GM12878 (cell line): ENCODE data around the gene MT3. TPM values are rescaled to one million over a fixed set of nuclear protein-coding genes. Genes with fewer than 3 reads are reported as not detected.

ENCODE experiments used
- ATAC-seq: fragments of 200-7000 bp; cut with Tn5 transposase; 3 replicates; pipeline ENCODE4 v1.9.1; 2020; ENCODE audit warnings: mild to moderate bottlenecking, moderate library complexity
- BruUV-seq: library from RNA; stranded (reverse); fragments of 400-500 nt; replicated peaks from 2 replicates; lab custom pipeline; 2021; lab: Mats Ljungman, UMichigan
- CTCF ChIA-PET: fragments of 300-600 bp; sonication (Branson Sonifier 250); formaldehyde crosslinking; extraction: SDS; loops from one replicate; lab custom pipeline; 2021; ENCODE audit warnings: inconsistent platforms; lab: Yijun Ruan, JAX
- POLR2A ChIA-PET: fragments of 350-600 bp; formaldehyde crosslinking; extraction: SDS; loops from one replicate; lab custom pipeline; 2021; ENCODE audit warnings: inconsistent platforms; lab: Charles Lee
- RAD21 ChIA-PET: fragments of 300-600 bp; sonication (Branson Sonifier 250); formaldehyde crosslinking; loops from one replicate; lab custom pipeline; 2023; ENCODE audit warnings: antibody characterized with exemption; ENCODE audit not compliant: unreplicated experiment; lab: Charles Lee
- SMC1A ChIA-PET: fragments of 300-600 bp; sonication (Branson Sonifier 250); formaldehyde crosslinking; loops from one replicate; lab custom pipeline; 2023; ENCODE audit not compliant: unreplicated experiment, uncharacterized antibody; lab: Charles Lee
- DNase-seq: peaks from one replicate; pipeline ENCODE4 v3.0.0-alpha.2; 2011; ENCODE audit warnings: low read depth, low spot score
- FAIRE-seq: peaks from 3 replicates; lab custom pipeline; 2011; peaks lifted over from hg19 to GRCh38; lab: Jason Lieb, UNC
- H2AFZ ChIP-seq: 2 replicates; pipeline ENCODE4 v1.6.0; 2011; ENCODE audit warnings: low read depth, low read length, control low read depth; ENCODE audit not compliant: control insufficient read depth
- H3K27ac ChIP-seq: 2 replicates; pipeline ENCODE4 v1.5.1; 2011; ENCODE audit warnings: control low read depth; ENCODE audit not compliant: control insufficient read depth, insufficient read depth
- H3K27me3 ChIP-seq, 2 experiments: replicated peaks in 1 of 2; 2 replicates each; pipeline versions ENCODE4 v1.6.0 to v1.6.1; 2011; ENCODE audit warnings: low read length in 1 of 2; ENCODE audit not compliant: control insufficient read depth in 2 of 2, insufficient read depth in 2 of 2
- H3K36me3 ChIP-seq, 2 experiments: 2 replicates each; pipeline ENCODE4 v1.5.1; 2011; ENCODE audit warnings: low read length in 1 of 2; ENCODE audit not compliant: control insufficient read depth in 2 of 2, insufficient read depth in 2 of 2
- H3K4me1 ChIP-seq: 2 replicates; pipeline ENCODE4 v1.6.1; 2011; ENCODE audit warnings: mild to moderate bottlenecking, low read length, moderate library complexity, mixed read lengths; ENCODE audit not compliant: control insufficient read depth, insufficient read depth
- H3K4me2 ChIP-seq: 2 replicates; pipeline ENCODE4 v1.6.0; 2011; ENCODE audit warnings: control low read depth; ENCODE audit not compliant: control insufficient read depth, insufficient read depth
- H3K4me3 ChIP-seq: fragments of 200-600 bp; sonication (generic); 2 replicates; pipeline ENCODE4 v1.5.1; 2016
- H3K79me2 ChIP-seq: 2 replicates; pipeline ENCODE4 v1.6.0; 2011; ENCODE audit warnings: low read length; ENCODE audit not compliant: control insufficient read depth, insufficient read depth
- H3K9ac ChIP-seq: 2 replicates; pipeline ENCODE4 v1.8.0; 2011; ENCODE audit warnings: low read length, control low read depth, mixed read lengths; ENCODE audit not compliant: control insufficient read depth, insufficient read depth
- H3K9me3 ChIP-seq: replicated peaks from 3 replicates; pipeline ENCODE4 v1.5.1; 2011; ENCODE audit warnings: mild to moderate bottlenecking, low read length; ENCODE audit not compliant: control insufficient read depth, insufficient read depth
- H4K20me1 ChIP-seq: 2 replicates; pipeline ENCODE4 v1.6.0; 2011; ENCODE audit not compliant: control insufficient read depth, insufficient read depth
- RAD21 ChIP-seq: IDR thresholded peaks from 2 replicates; pipeline ENCODE4 v1.6.1; 2011; ENCODE audit warnings: mild to moderate bottlenecking, low read depth, low read length, moderate library complexity; ENCODE audit not compliant: insufficient read depth
- SUZ12 ChIP-seq: fragments of 200-600 bp; sonication (generic); IDR thresholded peaks from one replicate; pipeline ENCODE4 v1.6.1; 2018; ENCODE audit warnings: antibody characterized with exemption, mild to moderate bottlenecking; ENCODE audit not compliant: unreplicated experiment
- WGBS: methylation state at CpG from one replicate; pipeline ENCODE4 v1.1.6; 2016; ENCODE audit warnings: low lambda C conversion rate; ENCODE audit not compliant: insufficient replicate concordance, insufficient coverage; ENCODE audit errors: missing lambda C conversion rate; 5-methylcytosine and 5-hydroxymethylcytosine counted together
- in situ Hi-C: fragments of 300-500 bp; cut with MboI; formaldehyde crosslinking; loops from 9 replicates; pipeline ENCODE4 v1.14.3; 2018; ENCODE audit warnings: mixed read lengths
- intact Hi-C: fragments of 100-400 bp; cut with micrococcal nuclease; formaldehyde crosslinking; loops from one replicate; pipeline ENCODE4 v1.14.2; 2022; ENCODE audit not compliant: unreplicated experiment
- polyA plus RNA-seq, 11 experiments: library from polyadenylated mRNA; depleted of rRNA in 4 of 11; unstranded in 6 of 11; stranded (reverse) in 5 of 11; fragments of >200 nt; fragmentation: Nextera tagmentation in 4 of 11; fragmentation: Illumina TruSeq in 1 of 11; extraction: Ambion mirVana in 4 of 11; extraction: Trizol in 1 of 11; gene quantifications; 1 replicate in 1 of 11; 2 replicates in 10 of 11; pipeline versions ENCODE4 v1.2.1 to v1.2.3, GENCODE V29; 2011 to 2016; ENCODE audit warnings: inconsistent platforms in 2 of 11, missing spikeins in 2 of 11, low read depth in 1 of 11
- total RNA-seq, 4 experiments: library from RNA; depleted of rRNA in 3 of 4; stranded (reverse); fragments of >200 nt in 3 of 4; fragmentation: Illumina TruSeq in 1 of 4; extraction: Trizol in 1 of 4; gene quantifications; 2 replicates each; pipeline versions ENCODE4 v1.2.1 to v1.2.3, GENCODE V29; 2013 to 2021
- TF ChIP-seq, protein P1 (sequence below): fragments of 450-650 bp; IDR thresholded peaks from 2 replicates; pipeline ENCODE4 v1.6.1; 2017; ENCODE audit warnings: mild to moderate bottlenecking, moderate library complexity

MT3 gene
- total and polyA plus RNA-seq, 10 of the 15 experiments (the other 5 are each of a cell fraction or from before 2014, with no cell fraction given): 0.41 TPM; not detected in 9

DNA sequence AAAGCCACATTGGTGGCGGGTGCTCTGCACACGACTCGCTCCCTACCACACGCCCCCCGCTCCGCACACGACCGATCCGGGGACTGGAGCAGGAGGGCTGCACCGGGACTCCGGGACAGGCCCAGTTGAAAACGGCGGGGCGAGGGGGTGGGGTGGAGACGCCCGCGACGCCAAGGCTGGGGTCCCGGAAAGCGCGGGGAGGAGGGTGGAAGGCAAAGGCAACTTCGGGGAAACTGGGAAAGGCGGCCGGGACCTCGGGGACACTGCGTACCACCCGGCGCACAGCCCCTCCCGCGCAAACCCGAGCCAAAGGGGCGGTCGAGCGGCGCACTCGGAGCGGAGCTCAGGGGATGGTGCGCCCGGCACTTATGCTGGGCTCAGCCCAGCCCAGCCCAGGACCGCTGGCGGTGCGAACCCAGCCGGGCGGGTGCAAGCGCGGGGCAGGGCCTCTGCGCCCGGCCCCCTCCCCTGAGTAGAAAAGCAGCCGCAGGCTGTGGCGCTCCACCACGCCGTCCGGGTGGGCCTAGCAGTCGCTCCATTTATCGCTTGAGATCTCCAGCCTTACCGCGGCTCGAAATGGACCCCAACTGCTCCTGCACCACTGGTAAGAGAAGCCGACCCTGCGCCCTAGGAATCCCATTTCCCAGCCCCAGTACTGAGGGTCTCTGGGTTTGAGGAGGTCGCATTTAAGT, 43.0 kb downstream of the MT3 start, which contains the start of gene MT1M:
MT1M (plus strand) TSS at position 504 of the 692 bp plus-strand sequence; CDS start at position 577, 73 bp downstream.
- in situ Hi-C loops: no loop called here
- H3K27me3 ChIP-seq: peaks cover 14 to 24% of the 10 kb centered on the region in 2 experiments

More for the DNA sequence above, 43.0 kb downstream of the MT3 start, which contains the start of gene MT1M:
- no peak within 1 kb of the TSS for H3K27ac ChIP-seq
- H3K4me3 ChIP-seq: no peak within 1 kb of the TSS
- H3K36me3 ChIP-seq: no peaks in the 10 kb centered on the region
- no peaks in the 10 kb centered on the region for H3K9me3 ChIP-seq
- ChIA-PET SMC1A (interaction anchor here (2.4 kb wide), 1 partner anchor 21 kb away, joined by 27 read pairs; no protein-coding TSS in a partner anchor), CTCF (no interaction called here), RAD21 (interaction anchor here (2.9 kb wide), 1 partner anchor 69 kb away, joined by 11 read pairs; no protein-coding TSS in a partner anchor), POLR2A (no interaction called here)
- BruUV-seq: no TSS peak
- peaks cover 15% of the 10 kb centered on the region for H3K4me1 ChIP-seq
- 30% methylated on average over 46 of the region's 61 CpGs for WGBS
- DNase-seq (no peak), FAIRE-seq (no peak), ATAC-seq (peak; percentile 23)
- intact Hi-C loops: no loop called here
- H4K20me1 ChIP-seq: no peaks in the 10 kb centered on the region
- H3K79me2 ChIP-seq: no peaks in the 10 kb centered on the region
- peak; percentile 33 for TF ChIP-seq SUZ12
- TF ChIP-seq RAD21: no peak
- TF ChIP-seq, protein P1, sequence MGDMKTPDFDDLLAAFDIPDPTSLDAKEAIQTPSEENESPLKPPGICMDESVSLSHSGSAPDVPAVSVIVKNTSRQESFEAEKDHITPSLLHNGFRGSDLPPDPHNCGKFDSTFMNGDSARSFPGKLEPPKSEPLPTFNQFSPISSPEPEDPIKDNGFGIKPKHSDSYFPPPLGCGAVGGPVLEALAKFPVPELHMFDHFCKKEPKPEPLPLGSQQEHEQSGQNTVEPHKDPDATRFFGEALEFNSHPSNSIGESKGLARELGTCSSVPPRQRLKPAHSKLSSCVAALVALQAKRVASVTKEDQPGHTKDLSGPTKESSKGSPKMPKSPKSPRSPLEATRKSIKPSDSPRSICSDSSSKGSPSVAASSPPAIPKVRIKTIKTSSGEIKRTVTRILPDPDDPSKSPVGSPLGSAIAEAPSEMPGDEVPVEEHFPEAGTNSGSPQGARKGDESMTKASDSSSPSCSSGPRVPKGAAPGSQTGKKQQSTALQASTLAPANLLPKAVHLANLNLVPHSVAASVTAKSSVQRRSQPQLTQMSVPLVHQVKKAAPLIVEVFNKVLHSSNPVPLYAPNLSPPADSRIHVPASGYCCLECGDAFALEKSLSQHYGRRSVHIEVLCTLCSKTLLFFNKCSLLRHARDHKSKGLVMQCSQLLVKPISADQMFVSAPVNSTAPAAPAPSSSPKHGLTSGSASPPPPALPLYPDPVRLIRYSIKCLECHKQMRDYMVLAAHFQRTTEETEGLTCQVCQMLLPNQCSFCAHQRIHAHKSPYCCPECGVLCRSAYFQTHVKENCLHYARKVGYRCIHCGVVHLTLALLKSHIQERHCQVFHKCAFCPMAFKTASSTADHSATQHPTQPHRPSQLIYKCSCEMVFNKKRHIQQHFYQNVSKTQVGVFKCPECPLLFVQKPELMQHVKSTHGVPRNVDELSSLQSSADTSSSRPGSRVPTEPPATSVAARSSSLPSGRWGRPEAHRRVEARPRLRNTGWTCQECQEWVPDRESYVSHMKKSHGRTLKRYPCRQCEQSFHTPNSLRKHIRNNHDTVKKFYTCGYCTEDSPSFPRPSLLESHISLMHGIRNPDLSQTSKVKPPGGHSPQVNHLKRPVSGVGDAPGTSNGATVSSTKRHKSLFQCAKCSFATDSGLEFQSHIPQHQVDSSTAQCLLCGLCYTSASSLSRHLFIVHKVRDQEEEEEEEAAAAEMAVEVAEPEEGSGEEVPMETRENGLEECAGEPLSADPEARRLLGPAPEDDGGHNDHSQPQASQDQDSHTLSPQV: no peak
- no peak within 1 kb of the TSS for H3K9ac ChIP-seq
- peak within 1 kb of the TSS; percentile 47; the same call in 1 of the 2 replicates for H3K4me2 ChIP-seq
- H2AFZ ChIP-seq: no peak within 1 kb of the TSS
